SKM-1 (cell line): ENCODE measurements around the gene THRAP3.
"Not testable (repeated sequence)": the region's sequence is repeated elsewhere in the genome, so short reads cannot be mapped to it uniquely, and the experiment has no call there.

Source experiments
- DNase-seq: peaks from one replicate; lab custom pipeline; 2025; ENCODE audit not compliant: unreplicated experiment; lab: John Stamatoyannopoulos, UW

Gene THRAP3

GRCh38 chr1:36223996-36224536 is at the start of gene THRAP3:
THRAP3 (plus strand) TSS chr1:36224443; CDS start chr1:36282564, 58,121 bp downstream.
- peak; percentile 96 for DNase-seq

GRCh38 chr1:36174713-36175112 is 49.5 kb upstream of the THRAP3 start:
- no peak for DNase-seq

- DNase-seq, result no peak
Measured at GRCh38 chr1:36175137-36176095, 48.8 kb upstream of the THRAP3 start.

GRCh38 chr1:36176106-36176949 is 47.9 kb upstream of the THRAP3 start:
- DNase-seq, result no peak

GRCh38 chr1:36177589-36178431 is 46.4 kb upstream of the THRAP3 start:
- no peak for DNase-seq

GRCh38 chr1:36178471-36179219 is 45.6 kb upstream of the THRAP3 start:
- DNase-seq, result no peak

- DNase-seq, result no peak
Measured at GRCh38 chr1:36179220-36179600, 45.0 kb upstream of the THRAP3 start.

- no peak for DNase-seq
Measured at GRCh38 chr1:36182734-36183133, 41.5 kb upstream of the THRAP3 start.

- no peak for DNase-seq
Measured at GRCh38 chr1:36183309-36183856, 40.9 kb upstream of the THRAP3 start.

GRCh38 chr1:36187800-36188593 is 36.2 kb upstream of the THRAP3 start:
- peak; percentile 77 for DNase-seq

- not testable (repeated sequence) for DNase-seq
Measured at GRCh38 chr1:36196805-36197204, 27.4 kb upstream of the THRAP3 start.

- DNase-seq, result no peak
Measured at GRCh38 chr1:36198641-36199040, 25.6 kb upstream of the THRAP3 start.

GRCh38 chr1:36199934-36200741 is 24.1 kb upstream of the THRAP3 start:
- DNase-seq, result no peak

GRCh38 chr1:36203027-36203553 is 21.2 kb upstream of the THRAP3 start:
- no peak for DNase-seq

- peak; percentile 73 for DNase-seq
Measured at GRCh38 chr1:36203554-36204346, 20.5 kb upstream of the THRAP3 start.

GRCh38 chr1:36204347-36204909 is 19.8 kb upstream of the THRAP3 start:
- no peak for DNase-seq
